ENCODE data around the gene PNRC2.

GRCh38 chr1:23930861-23931490 is 28.7 kb upstream of the PNRC2 start:
- TF ChIP-seq CTCF (IDR thresholded peaks at IDR 0.05) (no peak), POLR2A (IDR thresholded peaks at IDR 0.05) (no peak)
